GM19455 (cell line): ENCODE results near the gene NLRC4.
"Not testable (repeated sequence)": the region's sequence is repeated elsewhere in the genome, so short reads cannot be mapped to it uniquely, and the experiment has no call there.

Experiments
- ATAC-seq: cut with Tn5 transposase; IDR thresholded peaks from one replicate; pipeline ENCODE4 v1.9.1; 2021; ENCODE audit not compliant: unreplicated experiment

The NLRC4 gene

GRCh38 chr2:32264422-32265105, at the start of gene NLRC4:
Gene NLRC4, minus strand, starts transcription at chr2:32264886. Its CDS starts 8,111 bp downstream, at chr2:32256775.
- ATAC-seq: peak; percentile 86

GRCh38 chr2:32310577-32310976, 45.9 kb upstream of the NLRC4 start:
- ATAC-seq: no peak

GRCh38 chr2:32293966-32294562, 29.4 kb upstream of the NLRC4 start:
- not testable (repeated sequence) for ATAC-seq

- not testable (repeated sequence) for ATAC-seq
These were observed 28.8 kb upstream of the NLRC4 start for GRCh38 chr2:32293493-32293892.

- no peak for ATAC-seq
These were observed 27.1 kb upstream of the NLRC4 start for GRCh38 chr2:32291746-32292145.

- ATAC-seq: no peak
These were observed 25.3 kb upstream of the NLRC4 start for GRCh38 chr2:32290000-32290339.

GRCh38 chr2:32289165-32289999, 24.7 kb upstream of the NLRC4 start:
- no peak for ATAC-seq

GRCh38 chr2:32284321-32284720, 19.6 kb upstream of the NLRC4 start:
- ATAC-seq: no peak

GRCh38 chr2:32278478-32278853, 13.8 kb upstream of the NLRC4 start:
- ATAC-seq: no peak

- peak; percentile 99 for ATAC-seq
These were observed 13.2 kb upstream of the NLRC4 start, which contains the start of gene YIPF4 for GRCh38 chr2:32277674-32278477. Gene YIPF4, plus strand, starts transcription at chr2:32277904. Its CDS starts 252 bp downstream, at chr2:32278156.

GRCh38 chr2:32277363-32277673, 12.6 kb upstream of the NLRC4 start:
- peak; percentile 2 for ATAC-seq

GRCh38 chr2:32275790-32276189, 11.1 kb upstream of the NLRC4 start:
- ATAC-seq: not testable (repeated sequence)

GRCh38 chr2:32274289-32274688, 9.6 kb upstream of the NLRC4 start:
- ATAC-seq: no peak

GRCh38 chr2:32272279-32272678, 7.6 kb upstream of the NLRC4 start:
- ATAC-seq: no peak

- no peak for ATAC-seq
These were observed 6.4 kb upstream of the NLRC4 start for GRCh38 chr2:32271063-32271462.

GRCh38 chr2:32262105-32262504, 2.6 kb downstream of the NLRC4 start:
- ATAC-seq: no peak

GRCh38 chr2:32260376-32260775, 4.3 kb downstream of the NLRC4 start:
- no peak for ATAC-seq

- no peak for ATAC-seq
These were observed 6.4 kb downstream of the NLRC4 start for GRCh38 chr2:32258242-32258641.

GRCh38 chr2:32250290-32250689, 14.4 kb downstream of the NLRC4 start:
- no peak for ATAC-seq

GRCh38 chr2:32249731-32250236, 14.9 kb downstream of the NLRC4 start:
- ATAC-seq: no peak

- no peak for ATAC-seq
These were observed 16.4 kb downstream of the NLRC4 start for GRCh38 chr2:32248299-32248698.
